Mesodermal cell (in vitro differentiated cells): ENCODE results near the gene TMEM235.

ENCODE experiments used
- H3K27ac ChIP-seq: 2 replicates; pipeline ENCODE4 v1.7.0; 2013; ENCODE audit warnings: mild to moderate bottlenecking, low read depth, low read length, moderate library complexity; ENCODE audit not compliant: severe bottlenecking
- H3K36me3 ChIP-seq: 2 replicates; pipeline ENCODE4 v1.7.1; 2013; ENCODE audit warnings: mild to moderate bottlenecking, low read length, moderate library complexity; ENCODE audit not compliant: control insufficient read depth, insufficient read depth
- H3K4me1 ChIP-seq: one replicate; pipeline ENCODE4 v1.7.1; 2013; ENCODE audit warnings: mild to moderate bottlenecking, low read length; ENCODE audit not compliant: insufficient read depth, control insufficient read depth, poor library complexity, severe bottlenecking
- H3K4me3 ChIP-seq: 2 replicates; pipeline ENCODE4 v1.7.0; 2013; ENCODE audit warnings: low read length, control low read depth, mild to moderate bottlenecking; ENCODE audit not compliant: insufficient read depth, poor library complexity, severe bottlenecking; ENCODE audit errors: extremely low read depth
- H3K9me3 ChIP-seq: 2 replicates; pipeline ENCODE4 v1.7.1; 2013; ENCODE audit warnings: mild to moderate bottlenecking, low read length, moderate library complexity; ENCODE audit not compliant: control insufficient read depth
- WGBS, 2 experiments: methylation state at CpG; one replicate each; pipeline ENCODE4 v1.1.5; 2013; ENCODE audit warnings: missing lambda C conversion rate in 2 of 2; ENCODE audit not compliant: insufficient coverage in 2 of 2; 5-methylcytosine and 5-hydroxymethylcytosine counted together

TMEM235 gene

GRCh38 chr17:78276098-78276887 lies 44.9 kb downstream of the TMEM235 start:
- 89 to 91% methylated on average over 6 to 9 of the region's 15 CpGs for WGBS, 2 experiments

DNA sequence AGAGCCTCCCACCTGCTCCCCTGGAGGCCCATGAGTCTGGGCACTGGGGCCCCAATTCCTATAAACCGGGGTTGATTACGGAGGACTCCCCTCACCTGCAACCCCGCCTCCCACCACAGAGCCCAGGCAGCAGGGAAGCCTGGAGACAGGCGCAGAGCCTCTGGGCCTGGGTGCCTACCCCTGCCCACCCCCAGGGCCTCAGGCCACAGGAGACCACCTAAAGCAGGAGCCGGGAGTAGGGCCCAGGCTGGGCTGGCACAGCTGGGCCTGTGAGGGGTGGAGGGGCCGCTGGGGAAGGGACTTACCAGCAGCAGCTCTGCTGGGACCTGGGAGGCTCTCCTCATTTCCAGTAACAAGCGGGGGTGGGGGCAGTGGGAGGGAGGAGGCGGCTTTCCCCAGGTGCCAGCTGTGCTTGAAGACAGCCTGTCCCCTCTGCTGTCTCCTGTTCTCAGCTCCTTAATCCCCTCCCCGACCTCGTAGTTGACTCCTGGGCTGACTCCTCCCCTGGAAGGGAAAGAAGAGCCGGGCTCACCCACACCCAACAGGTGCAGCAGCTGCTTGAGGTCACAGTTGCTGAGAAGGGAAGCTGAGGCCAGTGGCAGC lies 46.8 kb downstream of the TMEM235 start:
- Histone ChIP-seq H3K9me3 (no peaks in the 10 kb centered on the region), H3K36me3 (no peaks in the 10 kb centered on the region), H3K4me1 (no peaks in the 10 kb centered on the region), H3K4me3 (no peak overlapping the region), H3K27ac (no peak overlapping the region)
- 37 to 75% methylated on average over 4 to 5 of the region's 11 CpGs for WGBS, 2 experiments

More at GRCh38 chr17:78276098-78276887, 44.9 kb downstream of the TMEM235 start:
- H3K4me1 ChIP-seq = peaks cover 14% of the 10 kb centered on the region
- no peaks in the 10 kb centered on the region for H3K36me3 ChIP-seq
- H3K27ac ChIP-seq = no peak overlapping the region
- H3K9me3 ChIP-seq = no peaks in the 10 kb centered on the region
- no peak overlapping the region for H3K4me3 ChIP-seq

DNA sequence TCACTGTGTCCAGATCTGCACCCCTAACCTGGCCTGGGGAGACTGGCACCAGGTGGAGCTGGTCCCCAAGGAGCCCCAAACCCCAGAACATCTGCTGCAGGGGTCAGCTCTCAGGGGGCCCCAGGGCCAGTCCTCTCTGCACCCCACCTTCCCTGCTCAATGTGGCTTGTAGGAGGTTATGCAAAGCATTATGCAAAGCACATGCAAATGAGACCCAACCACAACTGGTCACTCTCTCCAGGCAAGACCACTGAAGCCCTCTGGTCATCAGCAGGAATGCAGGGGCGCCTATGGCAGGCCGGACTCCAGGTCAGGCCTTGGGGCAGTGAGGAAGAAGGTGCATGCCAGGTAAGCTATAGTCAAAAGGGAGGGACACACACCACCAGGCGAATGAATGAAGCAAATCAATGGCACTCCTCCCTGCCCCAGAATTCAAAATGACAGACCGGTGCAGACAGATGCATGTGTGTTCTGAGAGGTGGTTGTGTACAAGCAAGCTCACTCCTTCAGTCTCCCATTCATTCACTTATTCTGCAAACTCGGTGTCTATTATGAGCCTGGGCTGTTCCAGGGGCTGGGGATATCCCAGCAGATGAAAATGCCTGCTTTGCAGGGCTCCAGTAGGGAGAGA lies 48.0 kb downstream of the TMEM235 start:
- no peaks in the 10 kb centered on the region for H3K36me3 ChIP-seq
- no peaks in the 10 kb centered on the region for H3K4me1 ChIP-seq
- no peak overlapping the region for H3K4me3 ChIP-seq
- no peaks in the 10 kb centered on the region for H3K9me3 ChIP-seq
- no peak overlapping the region for H3K27ac ChIP-seq
- 100% methylated on average over 1 to 2 of the region's 5 CpGs for WGBS, 2 experiments

- Histone ChIP-seq H3K9me3 (no peaks in the 10 kb centered on the region), H3K4me1 (no peaks in the 10 kb centered on the region), H3K27ac (no peak overlapping the region), H3K36me3 (no peaks in the 10 kb centered on the region), H3K4me3 (no peak overlapping the region)
- 82 to 87% methylated on average over 9 to 13 of the region's 17 CpGs for WGBS, 2 experiments
Observed at GRCh38 chr17:78281249-78281845, 49.9 kb downstream of the TMEM235 start.

GRCh38 chr17:78284146-78284545 lies 52.7 kb downstream of the TMEM235 start:
- 75 to 76% methylated on average over 10 of the region's 10 CpGs for WGBS, 2 experiments
- H3K4me3 ChIP-seq = no peak overlapping the region
- no peak overlapping the region for H3K27ac ChIP-seq
- H3K36me3 ChIP-seq = no peaks in the 10 kb centered on the region
- no peaks in the 10 kb centered on the region for H3K4me1 ChIP-seq
- no peaks in the 10 kb centered on the region for H3K9me3 ChIP-seq

GRCh38 chr17:78289004-78289403 lies 57.6 kb downstream of the TMEM235 start:
- Histone ChIP-seq H3K36me3 (no peaks in the 10 kb centered on the region), H3K9me3 (no peaks in the 10 kb centered on the region), H3K4me3 (no peak overlapping the region), H3K4me1 (no peaks in the 10 kb centered on the region), H3K27ac (no peak overlapping the region)
- 96 to 97% methylated on average over 6 of the region's 6 CpGs for WGBS, 2 experiments

- H3K4me1 ChIP-seq = peaks cover 3% of the 10 kb centered on the region
- H3K9me3 ChIP-seq = no peaks in the 10 kb centered on the region
- H3K27ac ChIP-seq = no peak overlapping the region
- H3K36me3 ChIP-seq = no peaks in the 10 kb centered on the region
- 37 to 41% methylated on average over 14 to 15 of the region's 15 CpGs for WGBS, 2 experiments
- no peak overlapping the region for H3K4me3 ChIP-seq
Observed at GRCh38 chr17:78289802-78290363, 58.5 kb downstream of the TMEM235 start.
